ENCODE results near the gene PTPRD.

The PTPRD gene

GRCh38 chr9:8778356-8778755, 1834.4 kb downstream of the PTPRD start:
- DNase-seq (ENCODE audit: low read depth) = no peak

- DNase-seq (ENCODE audit: low read depth) = no peak
Observed at GRCh38 chr9:8772302-8772701, 1840.5 kb downstream of the PTPRD start.

- no peak for DNase-seq (ENCODE audit: low read depth)
Observed at GRCh38 chr9:8769153-8769552, 1843.6 kb downstream of the PTPRD start.

- DNase-seq (ENCODE audit: low read depth) = no peak
Observed at GRCh38 chr9:8766096-8766495, 1846.7 kb downstream of the PTPRD start.

GRCh38 chr9:8764051-8764450, 1848.8 kb downstream of the PTPRD start:
- DNase-seq (ENCODE audit: low read depth) = no peak

- no peak for DNase-seq (ENCODE audit: low read depth)
Observed at GRCh38 chr9:8762479-8763085, 1850.2 kb downstream of the PTPRD start.

- DNase-seq (ENCODE audit: low read depth) = no peak
Observed at GRCh38 chr9:8760000-8760767, 1852.6 kb downstream of the PTPRD start.

GRCh38 chr9:8757881-8758280, 1854.9 kb downstream of the PTPRD start:
- DNase-seq (ENCODE audit: low read depth) = no peak

GRCh38 chr9:8754751-8755150, 1858.1 kb downstream of the PTPRD start:
- DNase-seq (ENCODE audit: low read depth) = no peak

GRCh38 chr9:8751406-8751930, 1861.3 kb downstream of the PTPRD start:
- no peak for DNase-seq (ENCODE audit: low read depth)

- DNase-seq (ENCODE audit: low read depth) = no peak
Observed at GRCh38 chr9:8750639-8751051, 1862.2 kb downstream of the PTPRD start.

GRCh38 chr9:8745347-8745746, 1867.5 kb downstream of the PTPRD start:
- DNase-seq (ENCODE audit: low read depth) = no peak

- no peak for DNase-seq (ENCODE audit: low read depth)
Observed at GRCh38 chr9:8738945-8739344, 1873.9 kb downstream of the PTPRD start.

GRCh38 chr9:8736805-8737204, 1876.0 kb downstream of the PTPRD start:
- DNase-seq (ENCODE audit: low read depth) = no peak

- no peak for DNase-seq (ENCODE audit: low read depth)
Observed at GRCh38 chr9:8734760-8735159, 1878.0 kb downstream of the PTPRD start.

GRCh38 chr9:8733131-8733954, 1879.5 kb downstream of the PTPRD start:
- DNase-seq (ENCODE audit: low read depth) = no peak

- no peak for DNase-seq (ENCODE audit: low read depth)
Observed at GRCh38 chr9:8732367-8733075, 1880.3 kb downstream of the PTPRD start.

GRCh38 chr9:8730618-8731017, 1882.2 kb downstream of the PTPRD start:
- no peak for DNase-seq (ENCODE audit: low read depth)

GRCh38 chr9:8728910-8729309, 1883.9 kb downstream of the PTPRD start:
- DNase-seq (ENCODE audit: low read depth) = no peak

GRCh38 chr9:8727191-8727590, 1885.6 kb downstream of the PTPRD start:
- DNase-seq (ENCODE audit: low read depth) = no peak

- no peak for DNase-seq (ENCODE audit: low read depth)
Observed at GRCh38 chr9:8726692-8727091, 1886.1 kb downstream of the PTPRD start.

- no peak for DNase-seq (ENCODE audit: low read depth)
Observed at GRCh38 chr9:8725635-8726034, 1887.2 kb downstream of the PTPRD start.
